Osteocyte (in vitro differentiated cells): ENCODE measurements around the gene SHANK3. TPM values are rescaled to one million over a fixed set of nuclear protein-coding genes. Genes with fewer than 3 reads are reported as not detected.
A peak's percentile ranks its signal among the peaks of the same experiment; 100 is the strongest.

Experiments used
- DNase-seq: peaks from one replicate; pipeline ENCODE4 v3.0.0; 2021; ENCODE audit warnings: mixed read lengths; ENCODE audit not compliant: unreplicated experiment; ENCODE audit errors: extremely low spot score
- H3K27ac Mint-ChIP-seq: one replicate; pipeline ENCODE4 v1.8.0; 2021; ENCODE audit warnings: mild to moderate bottlenecking, mixed read lengths; ENCODE audit not compliant: unreplicated experiment
- H3K27me3 Mint-ChIP-seq: one replicate; pipeline ENCODE4 v1.8.0; 2021; ENCODE audit warnings: mixed read lengths; ENCODE audit not compliant: unreplicated experiment
- H3K36me3 Mint-ChIP-seq: one replicate; pipeline ENCODE4 v1.8.0; 2021; ENCODE audit warnings: mixed read lengths; ENCODE audit not compliant: unreplicated experiment
- H3K4me1 Mint-ChIP-seq: one replicate; pipeline ENCODE4 v1.8.0; 2021; ENCODE audit warnings: mixed read lengths; ENCODE audit not compliant: unreplicated experiment
- H3K4me3 Mint-ChIP-seq: one replicate; pipeline ENCODE4 v1.8.0; 2021; ENCODE audit warnings: mild to moderate bottlenecking, moderate library complexity, mixed read lengths; ENCODE audit not compliant: unreplicated experiment
- H3K9me3 Mint-ChIP-seq: one replicate; pipeline ENCODE4 v1.8.0; 2021; ENCODE audit warnings: mixed read lengths; ENCODE audit not compliant: unreplicated experiment
- CTCF ChIP-seq: fragments of 200-600 bp; sonication (generic); IDR thresholded peaks from 2 replicates; pipeline ENCODE4 v1.5.0; 2021; ENCODE audit warnings: antibody characterized with exemption, mild to moderate bottlenecking, moderate library complexity
- total RNA-seq: library from RNA; stranded (reverse); gene quantifications from 2 replicates; pipeline ENCODE4 v1.2.1, GENCODE V29; 2021

SHANK3 gene
- total RNA-seq, 1 donor from 2014 or later: 4.7 TPM

- TF ChIP-seq CTCF: no peak
- H3K27me3 Mint-ChIP-seq: peaks cover 11% of the 10 kb centered on the region
- peaks cover 11% of the 10 kb centered on the region for H3K9me3 Mint-ChIP-seq
- peaks cover 9% of the 10 kb centered on the region for H3K4me1 Mint-ChIP-seq
- no peak overlapping the region for H3K27ac Mint-ChIP-seq
- no peaks in the 10 kb centered on the region for H3K36me3 Mint-ChIP-seq
- DNase-seq: no peak
- H3K4me3 Mint-ChIP-seq: no peak overlapping the region
These were observed 21.5 kb downstream of the SHANK3 start for GRCh38 chr22:50694099-50694605.

- no peak overlapping the region for H3K27ac Mint-ChIP-seq
These were observed 22.3 kb downstream of the SHANK3 start for GRCh38 chr22:50694766-50695420.

GRCh38 chr22:50695421-50696250 is 23.0 kb downstream of the SHANK3 start:
- Mint-ChIP-seq H3K27ac (no peak overlapping the region), H3K4me1 (peaks cover 10% of the 10 kb centered on the region), H3K9me3 (peaks cover 5% of the 10 kb centered on the region), H3K36me3 (no peaks in the 10 kb centered on the region), H3K4me3 (peak overlapping the region; percentile 34), H3K27me3 (peaks cover 10% of the 10 kb centered on the region)
- DNase-seq: no peak
- no peak for TF ChIP-seq CTCF

More at GRCh38 chr22:50694766-50695420, 22.3 kb downstream of the SHANK3 start:
- TF ChIP-seq CTCF: no peak
- peaks cover 10% of the 10 kb centered on the region for H3K27me3 Mint-ChIP-seq
- peaks cover 9% of the 10 kb centered on the region for H3K4me1 Mint-ChIP-seq
- no peak overlapping the region for H3K4me3 Mint-ChIP-seq
- no peaks in the 10 kb centered on the region for H3K36me3 Mint-ChIP-seq
- DNase-seq: no peak
- H3K9me3 Mint-ChIP-seq: peaks cover 6% of the 10 kb centered on the region

GRCh38 chr22:50696251-50696798 is 23.7 kb downstream of the SHANK3 start:
- Mint-ChIP-seq H3K27ac (no peak overlapping the region), H3K27me3 (peaks cover 9% of the 10 kb centered on the region)

More at GRCh38 chr22:50696251-50696798, 23.7 kb downstream of the SHANK3 start:
- H3K4me1 Mint-ChIP-seq: peaks cover 10% of the 10 kb centered on the region
- DNase-seq: no peak
- no peak for TF ChIP-seq CTCF
- H3K36me3 Mint-ChIP-seq: no peaks in the 10 kb centered on the region
- peaks cover 5% of the 10 kb centered on the region for H3K9me3 Mint-ChIP-seq
- peak overlapping the region; percentile 69 for H3K4me3 Mint-ChIP-seq
